NCI-H2227 treated with DMSO at 0.1 percent for 48 hours (cell line): Measurements from ENCODE around the gene RPS15A.
A peak's percentile ranks its signal among the peaks of the same experiment; 100 is the strongest.

Source experiments
- DNase-seq: peaks from one replicate; lab custom pipeline; 2025; lab: John Stamatoyannopoulos, UW

RPS15A gene

DNA sequence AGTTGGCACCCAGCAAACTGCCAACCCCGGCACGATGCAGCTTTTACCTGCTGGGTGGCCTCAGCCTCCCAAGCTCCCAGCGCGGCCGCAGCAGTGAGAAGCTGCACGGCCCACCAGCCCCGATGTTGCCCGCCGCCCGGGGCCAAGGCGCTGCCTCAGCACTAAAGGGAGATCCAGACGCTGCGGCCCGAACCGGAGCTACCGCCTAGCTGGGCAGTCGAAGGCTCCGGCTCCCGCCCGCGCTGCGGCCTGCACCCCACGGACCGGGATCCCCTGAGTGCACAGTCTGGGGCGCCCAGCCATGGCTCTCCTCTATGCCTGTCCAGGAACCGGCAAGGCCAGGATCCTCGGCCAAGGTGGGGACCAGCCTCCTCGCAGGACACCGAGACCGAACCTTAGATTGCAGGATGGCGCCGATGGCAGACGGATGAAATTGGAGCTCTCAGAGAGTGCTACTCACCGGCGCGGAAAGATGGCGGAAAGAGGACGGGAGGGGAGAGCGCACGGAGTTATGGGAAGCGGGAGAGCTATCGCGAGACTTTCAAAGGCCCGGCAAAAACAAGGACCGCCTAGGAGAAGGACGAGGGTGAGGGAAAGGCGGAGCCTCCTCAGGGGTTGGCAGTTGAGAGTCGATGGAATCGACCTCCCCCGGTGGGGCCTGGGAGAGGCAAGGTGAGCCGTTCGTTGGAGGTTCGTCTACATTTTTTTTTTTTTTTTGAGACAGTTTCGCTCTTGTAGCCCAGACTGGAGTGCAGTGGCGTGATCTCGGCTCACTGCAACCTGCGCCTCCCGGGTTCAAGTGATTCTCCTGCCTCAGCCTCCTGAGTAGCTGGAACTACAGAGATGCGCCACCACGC, at the start of gene RPS15A:
Gene RPS15A, minus strand, starts transcription at position 485 of the 857 bp plus-strand sequence. CDS start 1,221 bp downstream, outside the sequence.
- DNase-seq: peak; percentile 96

DNA sequence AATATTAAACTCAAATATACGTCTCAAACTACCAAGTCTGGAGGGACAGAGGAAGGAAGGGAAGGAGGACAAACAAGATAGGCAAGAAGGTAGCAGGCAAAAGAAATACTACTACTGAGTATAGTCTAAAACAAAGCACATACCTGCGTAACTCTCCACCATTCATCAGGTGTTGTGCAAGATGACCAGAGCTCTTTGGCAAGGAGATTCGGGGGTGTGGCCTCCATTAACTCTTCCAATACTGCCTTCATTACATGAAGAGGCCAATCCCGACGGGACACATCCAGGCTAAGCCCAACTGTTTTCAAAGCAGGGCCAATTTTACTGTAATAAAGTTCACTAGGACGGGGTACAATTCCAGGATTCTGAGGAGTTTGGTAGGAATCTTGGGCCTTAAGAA, 49.4 kb upstream of the RPS15A start:
- no peak for DNase-seq

DNA sequence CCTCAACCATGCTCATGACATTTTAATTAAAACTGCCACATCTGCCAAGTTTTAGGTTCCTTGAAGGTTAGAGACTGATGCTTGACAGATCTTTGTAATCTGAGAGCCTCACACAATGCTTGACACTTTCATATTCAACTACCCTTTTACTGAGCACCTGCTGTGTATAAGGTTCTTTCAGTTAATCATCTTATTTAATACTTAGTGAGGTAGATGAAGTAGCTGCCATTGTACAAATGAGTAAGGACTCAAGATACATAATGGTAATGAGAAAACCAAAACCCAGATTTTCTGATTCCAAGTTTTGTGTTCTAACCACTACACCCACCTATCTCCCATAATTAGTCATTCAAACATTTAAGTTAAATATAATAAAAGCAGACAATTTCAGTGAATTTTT, 46.6 kb upstream of the RPS15A start:
- DNase-seq: no peak

DNA sequence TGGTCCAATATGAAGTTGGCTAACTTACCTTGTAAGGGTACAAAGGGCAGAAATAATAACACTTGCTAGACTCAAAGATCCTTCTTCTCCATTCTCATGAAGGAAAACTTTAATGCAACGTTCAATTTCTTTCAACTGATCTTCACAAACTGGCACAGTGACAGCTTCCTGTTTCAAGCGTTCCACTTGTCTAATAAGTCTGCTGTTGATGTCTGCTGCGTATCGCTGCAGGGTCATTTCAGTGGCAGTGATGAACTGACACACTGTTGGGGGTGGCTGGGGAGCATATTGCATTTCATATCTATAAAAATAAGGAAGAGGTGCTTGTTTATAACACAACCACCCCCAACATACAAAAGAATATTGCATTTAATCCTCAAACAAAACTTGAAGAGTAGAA, 44.7 kb upstream of the RPS15A start:
- DNase-seq: no peak

DNA sequence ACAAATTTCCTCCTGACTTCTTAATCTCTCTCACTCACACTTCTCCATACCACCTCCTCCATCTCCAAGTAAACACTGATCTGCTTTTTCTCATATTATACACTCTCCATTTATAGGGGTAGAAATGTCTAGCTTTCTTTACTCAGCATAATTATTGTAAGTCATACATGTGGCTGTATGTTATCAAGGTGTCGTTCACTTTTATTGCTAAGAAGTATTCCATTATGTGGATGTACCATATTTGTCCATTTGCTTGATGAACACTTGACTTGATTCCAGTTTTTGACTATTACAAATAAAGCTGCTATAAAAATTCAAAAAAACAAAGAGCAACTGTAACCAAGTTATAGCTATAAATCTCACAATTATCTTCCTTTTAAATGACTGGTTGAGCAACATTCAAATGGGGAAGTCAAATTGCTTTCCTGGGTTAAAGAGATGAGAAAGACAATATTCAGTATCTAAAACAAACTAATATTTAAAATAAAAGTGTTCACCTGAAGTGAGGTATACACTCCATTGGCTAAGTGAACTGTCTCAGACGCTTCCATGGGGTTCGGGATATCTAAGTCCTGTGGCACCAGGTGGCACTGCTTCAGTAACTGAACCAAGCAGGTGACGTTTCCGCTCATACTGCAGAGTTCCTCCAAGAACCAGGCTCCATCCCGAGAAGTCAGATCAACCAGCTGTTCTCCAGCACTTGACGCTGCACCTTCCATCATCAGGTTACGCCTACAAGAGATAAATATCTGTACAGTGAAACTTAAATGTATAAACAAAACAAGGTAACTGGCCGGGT, 43.8 kb upstream of the RPS15A start:
- no peak for DNase-seq

DNA sequence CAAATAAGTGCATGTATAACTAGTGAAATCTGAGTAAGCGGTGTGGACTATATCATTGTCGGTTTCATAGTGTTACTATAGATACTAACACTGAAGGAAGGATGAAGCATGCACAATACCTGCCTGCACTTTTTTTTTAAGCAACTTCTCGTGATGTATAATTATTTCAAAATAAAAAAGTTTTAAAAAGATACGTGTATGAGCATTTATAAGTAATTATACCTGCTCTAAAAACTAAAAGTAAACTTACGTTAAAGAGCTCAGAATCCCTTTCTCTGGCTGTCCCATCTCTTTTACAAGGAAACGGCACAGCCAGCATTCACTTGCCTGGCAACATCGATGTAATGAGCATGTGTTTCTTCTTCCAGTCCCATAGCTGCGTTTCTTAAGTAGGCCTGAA, 42.5 kb upstream of the RPS15A start:
- DNase-seq: no peak

DNA sequence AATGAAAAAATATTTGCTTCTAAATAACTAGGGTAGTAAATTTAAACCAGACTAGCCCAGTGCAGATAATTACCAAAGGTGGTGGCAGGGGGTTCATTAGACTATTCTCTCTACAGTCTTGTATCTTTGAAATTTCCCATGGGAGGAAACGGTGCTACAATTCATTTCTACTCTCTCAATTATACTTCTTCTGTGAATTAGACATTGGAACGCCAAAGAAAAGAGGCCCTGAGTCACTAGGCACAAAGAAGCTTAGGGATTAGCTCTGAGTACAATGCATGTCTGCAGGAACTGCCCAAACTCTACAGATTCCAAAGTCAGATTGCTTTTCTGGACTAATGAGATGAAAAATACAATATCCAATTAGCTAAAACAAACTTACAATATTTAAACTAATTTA, 41.9 kb upstream of the RPS15A start:
- DNase-seq: no peak

DNA sequence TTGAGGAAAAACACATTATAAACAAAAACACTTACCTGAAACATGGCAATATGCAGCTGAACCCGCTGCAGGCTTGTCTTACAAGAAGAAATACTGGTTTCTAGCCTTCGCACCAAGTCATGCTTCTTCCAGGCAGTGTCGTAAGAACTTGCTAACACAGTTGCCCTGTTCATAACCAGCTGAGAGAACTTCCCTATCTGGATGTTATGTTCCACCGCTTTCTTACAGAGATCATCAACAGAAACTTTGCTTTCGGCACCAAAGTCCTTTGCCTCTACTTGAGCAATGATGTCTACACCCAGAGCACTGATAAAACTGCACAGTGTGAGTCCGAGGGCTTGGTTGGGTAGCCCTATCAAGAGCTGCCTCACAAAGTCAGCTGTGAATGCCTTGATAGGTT, 39.1 kb upstream of the RPS15A start:
- no peak for DNase-seq

DNA sequence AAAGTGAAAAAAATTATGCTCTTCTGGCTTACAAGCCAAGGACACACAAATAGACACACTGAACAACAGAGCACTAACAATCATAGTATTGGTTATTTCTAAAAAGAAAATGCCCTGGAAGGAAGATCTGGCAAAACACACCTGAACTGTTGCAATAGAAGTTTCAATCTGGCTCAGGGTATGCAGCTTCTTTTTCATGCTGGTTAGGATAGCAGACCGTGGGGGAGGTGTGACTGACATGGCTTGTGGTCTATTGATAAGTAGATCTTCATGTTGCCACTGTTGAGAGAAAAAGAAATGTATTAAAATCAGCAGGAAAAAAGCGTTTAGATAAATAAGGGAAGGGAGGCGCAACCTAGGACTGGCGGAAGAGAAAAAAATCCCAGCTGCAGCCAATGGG, 37.8 kb upstream of the RPS15A start:
- no peak for DNase-seq

DNA sequence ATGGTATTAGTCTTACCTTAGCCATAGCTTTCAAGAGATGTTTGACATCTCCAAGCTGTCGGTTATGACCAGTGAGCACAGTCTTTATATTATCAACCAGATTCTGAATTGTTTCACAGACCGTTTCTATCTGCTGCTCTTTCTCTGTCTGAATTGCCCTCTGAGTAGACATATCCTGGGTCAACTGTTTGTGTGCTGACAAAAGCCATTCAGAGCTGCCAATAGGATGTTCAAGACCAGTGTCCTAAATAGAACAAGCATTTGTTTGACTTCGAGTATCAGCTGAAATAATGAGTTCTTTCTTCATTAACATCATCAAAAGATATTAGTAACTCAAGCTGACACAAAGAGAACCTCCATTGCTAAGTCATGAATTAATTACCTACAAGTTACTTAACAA, 26.2 kb upstream of the RPS15A start:
- DNase-seq: no peak

DNA sequence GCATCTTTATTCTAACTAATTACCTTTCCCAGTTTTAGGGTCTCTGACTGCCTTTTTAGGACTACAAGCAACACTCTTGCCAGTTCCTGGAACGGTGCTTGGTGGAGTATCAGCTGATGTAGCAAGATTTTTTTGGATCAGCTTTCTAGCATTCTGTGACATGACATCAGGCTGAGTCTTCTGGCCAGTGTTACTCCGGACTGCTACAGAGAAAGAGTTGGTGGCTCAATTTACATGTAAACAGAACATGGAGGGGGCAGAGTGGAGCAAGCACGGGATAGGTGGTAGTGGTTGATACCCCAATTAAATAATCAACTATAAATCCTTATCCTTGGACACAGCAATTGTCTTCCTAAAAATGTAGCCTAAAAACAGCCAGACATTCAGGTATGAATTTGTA, 21.8 kb upstream of the RPS15A start:
- no peak for DNase-seq

DNA sequence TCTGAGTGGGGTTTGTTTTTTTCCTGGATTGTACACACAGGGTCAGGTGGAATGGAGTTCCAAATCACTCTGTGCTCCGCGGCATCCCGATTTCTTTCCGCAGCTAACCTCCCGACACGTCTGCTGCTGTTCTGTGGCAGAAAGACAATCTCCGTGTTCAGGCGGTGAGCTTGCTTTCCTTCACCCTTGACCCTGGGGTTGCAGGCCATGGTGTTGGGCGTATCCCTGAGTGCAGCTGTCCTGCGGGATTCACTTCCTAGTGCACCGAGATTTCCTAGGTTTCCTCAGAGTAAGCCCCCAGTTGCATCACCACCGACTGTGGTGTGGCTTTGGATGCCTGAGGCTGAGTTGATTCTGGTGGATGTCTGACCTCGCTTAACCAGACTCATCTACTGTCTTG, 19.0 kb upstream of the RPS15A start:
- DNase-seq: no peak

DNA sequence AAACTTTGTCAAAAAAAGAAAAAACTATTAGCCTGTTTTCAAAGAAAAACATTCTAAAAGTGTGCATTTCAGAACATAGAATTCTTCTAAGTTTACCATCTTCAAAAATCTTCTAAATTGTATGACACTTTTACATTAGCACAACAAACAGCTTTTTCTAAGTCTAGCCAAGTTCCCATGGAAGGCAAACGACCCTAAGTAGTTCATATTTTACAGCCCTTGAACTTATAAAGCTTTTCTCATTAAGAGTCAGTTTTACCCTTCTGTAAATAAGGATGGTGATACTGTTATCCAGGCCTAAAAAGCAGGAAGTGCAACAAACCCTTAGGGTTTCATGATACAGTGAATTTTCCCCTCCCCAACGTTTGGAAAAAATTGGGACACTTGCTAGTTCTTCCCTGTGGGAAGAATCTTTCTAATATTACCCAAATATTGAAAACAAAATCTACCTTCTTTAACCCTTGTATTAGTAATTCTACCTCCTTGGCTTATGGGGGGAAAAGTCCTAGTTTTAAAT, 15.2 kb upstream of the RPS15A start:
- DNase-seq: no peak

DNA sequence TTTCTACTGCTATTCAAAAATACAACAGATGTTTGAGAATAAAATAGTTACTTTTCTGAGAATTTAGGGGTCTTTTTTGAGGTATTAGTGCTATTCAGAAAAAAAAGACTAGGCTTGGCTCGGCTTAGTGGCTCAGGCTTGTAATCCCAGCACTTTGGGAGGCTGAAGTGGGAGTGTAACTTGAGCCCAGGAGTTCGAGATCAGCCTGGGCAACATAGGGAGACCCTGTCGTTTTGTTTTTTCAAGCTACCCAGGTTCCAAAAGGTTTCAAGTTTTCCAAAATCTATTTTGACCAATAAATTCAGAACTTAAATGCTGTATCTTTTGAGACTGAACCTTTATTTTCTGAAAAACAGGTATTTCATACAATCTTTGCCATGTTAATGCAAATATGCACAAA, 14.4 kb upstream of the RPS15A start:
- no peak for DNase-seq

DNA sequence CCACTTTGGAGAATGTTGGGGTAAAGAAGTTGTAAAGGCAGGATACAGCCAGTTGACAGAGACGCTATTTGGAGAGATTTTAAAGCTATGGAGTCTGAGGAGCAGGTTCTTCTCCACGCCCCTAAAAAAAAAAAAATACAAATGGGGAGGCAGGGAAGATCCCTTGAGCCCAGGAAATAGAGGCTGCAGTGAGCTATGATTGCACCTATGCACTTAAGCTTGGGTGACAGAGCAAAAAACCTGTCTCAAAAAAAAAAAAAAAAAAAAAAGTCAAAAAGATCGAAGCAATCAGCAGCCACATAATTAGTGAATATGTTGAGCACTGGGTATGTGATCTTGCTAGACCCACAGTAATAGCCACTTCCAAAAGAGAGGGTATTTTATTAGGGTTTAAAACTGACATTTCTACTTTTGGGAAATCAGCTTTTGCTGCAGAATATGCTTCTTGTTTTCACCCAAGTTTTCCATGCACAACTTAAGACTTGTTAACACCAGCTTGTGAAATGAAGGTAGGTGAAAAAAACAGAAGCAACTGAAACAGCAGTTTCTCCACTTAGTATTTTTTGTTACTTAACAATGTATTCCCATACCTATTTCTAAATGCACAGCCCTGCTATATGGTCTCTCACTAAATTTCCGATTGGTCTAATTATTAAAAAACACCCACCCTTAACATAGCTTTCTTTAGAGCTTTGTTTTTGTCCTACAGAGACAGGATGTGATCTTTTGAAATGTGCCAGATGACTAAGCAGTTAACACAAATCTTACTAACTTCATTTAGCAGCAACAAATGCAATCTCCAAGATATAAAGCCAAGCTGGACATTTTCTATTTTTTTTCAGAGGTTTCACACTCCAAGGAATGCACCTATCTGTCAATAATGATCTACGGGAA, 13.7 kb upstream of the RPS15A start:
- no peak for DNase-seq

DNA sequence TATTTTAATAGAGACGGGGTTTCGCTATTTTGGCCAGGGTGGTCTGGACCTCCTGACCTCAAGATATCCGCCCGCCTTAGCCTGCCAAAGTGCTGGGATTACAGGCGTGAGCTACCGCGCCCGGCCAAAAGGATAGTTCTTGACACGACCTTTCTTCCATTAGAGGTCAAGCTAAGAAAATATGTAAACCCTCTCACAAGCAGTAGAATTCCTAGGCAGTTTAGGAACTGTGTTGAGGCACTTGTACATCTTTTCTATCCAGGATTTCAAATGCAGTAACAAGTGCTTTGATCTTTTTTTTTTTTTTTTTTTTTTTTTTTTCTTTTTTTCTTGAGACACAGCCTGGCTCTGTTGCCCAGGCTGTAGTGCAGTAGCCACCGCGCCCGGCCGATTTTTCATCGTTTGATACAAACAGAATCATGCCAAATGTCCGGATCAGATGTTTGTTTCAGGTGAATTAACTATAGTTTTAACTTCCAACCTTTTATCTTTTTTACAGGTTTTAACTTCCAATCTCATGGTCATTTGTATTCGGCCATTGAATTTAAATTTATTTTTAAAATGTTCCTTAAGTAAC, 12.7 kb upstream of the RPS15A start:
- no peak for DNase-seq

DNA sequence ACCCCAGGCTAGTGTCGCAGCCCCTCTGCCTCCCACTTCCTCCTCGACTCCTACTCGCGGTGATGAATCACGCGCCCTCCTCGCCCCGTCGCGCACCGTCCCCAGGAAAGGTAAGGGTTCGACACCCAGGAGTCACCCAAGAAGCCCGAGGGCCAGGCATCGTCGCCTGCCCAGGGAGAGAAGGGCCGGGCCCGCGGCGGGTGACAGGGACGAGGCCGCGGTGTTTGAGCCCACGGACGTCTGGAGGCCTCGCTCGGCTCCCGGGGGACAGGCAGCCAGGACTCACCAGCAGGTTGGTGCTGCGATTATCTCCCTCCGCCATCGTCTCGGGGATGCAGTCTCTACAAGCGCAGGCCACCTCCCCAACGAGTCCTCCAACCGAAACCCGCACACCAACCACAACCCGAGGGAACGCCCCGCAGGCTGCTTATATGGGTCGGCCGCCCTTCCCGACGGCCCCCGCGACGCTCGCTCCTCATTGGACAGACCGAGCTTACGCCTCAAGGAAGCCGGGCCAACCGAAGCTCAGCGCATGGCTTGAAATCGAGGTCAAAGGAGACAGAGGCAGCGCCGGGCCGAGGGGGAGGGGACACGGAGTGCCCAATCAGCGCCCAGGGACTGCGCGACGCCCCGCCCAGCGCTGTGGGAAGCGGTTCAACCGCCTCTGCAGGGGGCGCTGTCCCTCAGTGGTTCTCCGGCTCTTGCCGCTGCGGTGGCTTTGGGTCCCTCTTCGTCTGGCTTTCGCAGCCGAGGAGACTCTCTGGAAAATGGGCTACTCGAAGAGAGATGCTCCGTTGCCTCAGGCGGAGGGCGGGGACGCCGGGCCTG, 11.2 kb upstream of the RPS15A start, which contains the start of gene ARL6IP1:
Gene ARL6IP1, minus strand, starts transcription at position 405 of the 828 bp plus-strand sequence. Its CDS starts 83 bp downstream, at position 322.
- peak; percentile 99 for DNase-seq

DNA sequence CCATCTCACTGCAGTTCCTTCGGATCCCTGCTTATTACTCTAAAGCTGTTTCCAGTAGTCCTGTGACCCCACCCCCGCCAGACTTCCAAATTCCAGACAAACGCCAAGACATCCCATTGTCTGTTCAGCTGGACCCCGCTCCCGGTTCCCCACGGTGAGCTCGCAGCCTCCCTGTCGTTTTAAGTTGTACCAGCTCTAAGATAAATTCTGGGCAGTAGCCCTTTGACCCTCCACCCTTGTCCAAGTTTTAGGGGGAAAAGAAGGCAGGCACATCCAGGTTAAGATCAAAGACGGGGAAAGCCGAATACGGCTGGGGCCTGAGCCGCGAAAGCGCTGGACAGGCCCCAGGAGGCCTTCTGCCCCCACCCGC, 10.6 kb upstream of the RPS15A start:
- DNase-seq: no peak

DNA sequence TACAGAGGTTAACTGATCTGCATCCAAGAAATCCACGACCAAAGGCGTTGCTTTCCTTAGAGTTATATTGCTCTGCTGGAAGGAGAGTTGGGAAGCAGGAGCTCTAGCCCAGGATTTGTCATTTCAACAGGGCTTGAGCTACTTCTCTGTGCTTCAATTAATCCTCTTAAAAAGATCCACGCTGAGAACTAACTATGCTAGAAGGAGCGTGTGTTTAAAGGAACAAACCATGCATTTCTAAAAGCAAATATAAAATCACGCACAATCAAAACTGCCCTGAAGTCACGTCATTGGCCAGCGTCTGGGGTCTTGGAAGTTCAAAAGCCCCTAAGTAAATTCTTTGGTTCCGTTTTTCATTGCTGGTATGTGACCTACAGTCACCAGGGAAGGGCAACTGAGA, 10.2 kb upstream of the RPS15A start:
- no peak for DNase-seq

DNA sequence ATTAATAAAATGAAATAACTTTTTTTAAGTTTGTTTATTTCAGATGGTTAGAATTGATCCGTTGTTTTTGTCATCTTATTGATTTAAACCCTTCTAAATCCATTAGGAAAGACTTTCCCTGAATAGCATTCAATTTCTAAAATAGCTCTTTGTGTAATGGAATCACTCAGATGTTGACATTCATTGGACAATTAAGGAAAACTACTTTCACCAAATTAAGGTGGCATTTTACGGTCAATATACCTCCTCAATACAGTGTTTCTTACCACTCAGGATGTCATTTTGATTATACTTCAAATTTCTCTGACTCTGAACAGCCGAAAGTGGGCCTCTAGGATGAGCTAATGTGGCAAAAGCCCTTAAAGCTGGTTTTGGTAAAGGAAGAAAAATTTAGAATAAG, 9.4 kb upstream of the RPS15A start:
- no peak for DNase-seq

DNA sequence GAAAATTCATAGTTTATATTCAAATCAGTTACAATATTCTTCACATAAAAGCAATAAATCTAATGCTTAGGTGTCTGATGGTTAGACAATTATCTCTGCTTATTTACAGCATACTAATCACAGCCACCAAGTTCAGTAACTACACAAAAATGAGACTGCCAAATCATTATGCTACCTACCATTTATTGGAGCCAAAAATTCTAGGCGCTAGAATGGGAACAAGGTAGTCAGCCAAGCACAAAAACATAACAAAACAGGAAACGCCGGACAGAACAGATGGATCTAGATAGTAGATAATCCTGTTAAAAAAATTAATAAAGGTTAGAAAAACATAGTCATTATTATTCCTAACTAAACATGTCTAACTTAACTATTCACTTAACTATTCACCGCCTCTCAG, 7.6 kb upstream of the RPS15A start:
- no peak for DNase-seq
